Mucosa of descending colon (tissue), 3 donors: ENCODE results near the gene ACSL6. TPM values are rescaled to one million over a fixed set of nuclear protein-coding genes. Genes with fewer than 3 reads are reported as not detected.
A peak's percentile ranks its signal among the peaks of the same experiment; 100 is the strongest.

ENCODE experiments used
- ATAC-seq: fragments of 200-7000 bp; cut with Tn5 transposase; one replicate; pipeline ENCODE4 v1.9.1; 2020; ENCODE audit warnings: mild to moderate bottlenecking, moderate library complexity
- DNase-seq, 3 donors: peaks; one replicate each; pipeline ENCODE4 v3.0.0-alpha.2; 2020
- H3K36me3 ChIP-seq: fragments of 200-600 bp; one replicate; pipeline ENCODE4 v1.8.0; 2021; ENCODE audit warnings: low read depth, mild to moderate bottlenecking
- H3K4me1 ChIP-seq: fragments of 200-600 bp; one replicate; pipeline ENCODE4 v1.8.0; 2021; ENCODE audit warnings: low read depth, mild to moderate bottlenecking
- H3K4me3 ChIP-seq: fragments of 200-600 bp; one replicate; pipeline ENCODE4 v1.8.0; 2021; ENCODE audit warnings: mild to moderate bottlenecking
- H3K9me3 ChIP-seq: fragments of 200-600 bp; one replicate; pipeline ENCODE4 v1.8.0; 2021; ENCODE audit warnings: mild to moderate bottlenecking
- CTCF ChIP-seq: fragments of 200-600 bp; IDR thresholded peaks from one replicate; pipeline ENCODE4 v1.8.0; 2022; ENCODE audit warnings: antibody characterized with exemption, mild to moderate bottlenecking
- intact Hi-C, 2 donors: fragments of 100-400 bp; cut with DNase I in 1 of 2; cut with micrococcal nuclease in 1 of 2; formaldehyde crosslinking; loops; one replicate each; pipeline versions ENCODE4 v1.11.0 to v1.11.1; 2022; cut with DNase I, micrococcal nuclease
- total RNA-seq, 3 donors: library from RNA; stranded (reverse); fragmentation: NEBNext Ultra II Directional in 2 of 3; extraction: Animal tissue kit (Norgen Biotek cat#: 25700) in 2 of 3; gene quantifications; one replicate each; pipeline versions ENCODE4 v1.2.1 to v1.2.4, GENCODE V29; 2021 to 2023
- donor health status: DM: no; HTN: no; CAD: no; lungs with moderate emphysema.
- donor health status: DM: no; HTN: no; CAD: no.
- donor health status: DM: no; HTN: yes; CAD: no.

Gene ACSL6
- total RNA-seq, 3 donors from 2014 or later: 0.38 to 3.8 (median 0.77) TPM

GRCh38 chr5:132037353-132037752 lies 25.9 kb upstream of the ACSL6 start:
- no peak for TF ChIP-seq CTCF
- no peak for ATAC-seq
- H3K4me1 ChIP-seq: no peaks in the 10 kb centered on the region
- peaks cover 3% of the 10 kb centered on the region for H3K9me3 ChIP-seq
- no peak for DNase-seq
- H3K4me3 ChIP-seq: no peak overlapping the region
- intact Hi-C loops: no loop called here
- H3K36me3 ChIP-seq: no peaks in the 10 kb centered on the region

- ATAC-seq (no peak), DNase-seq (no peak)
- Histone ChIP-seq H3K36me3 (no peaks in the 10 kb centered on the region), H3K4me1 (no peaks in the 10 kb centered on the region), H3K9me3 (peaks cover 3% of the 10 kb centered on the region), H3K4me3 (no peak overlapping the region)
- no peak for TF ChIP-seq CTCF
- intact Hi-C loops: no loop called here
Observed at GRCh38 chr5:132033122-132033521, 21.7 kb upstream of the ACSL6 start.

- no peak for DNase-seq
- intact Hi-C loops: no loop called here
- Histone ChIP-seq H3K9me3 (peaks cover 3% of the 10 kb centered on the region), H3K36me3 (no peaks in the 10 kb centered on the region), H3K4me3 (no peak overlapping the region), H3K4me1 (no peaks in the 10 kb centered on the region)
- no peak for ATAC-seq
- no peak for TF ChIP-seq CTCF
Observed at GRCh38 chr5:132032196-132032595, 20.7 kb upstream of the ACSL6 start.

- ATAC-seq (no peak), DNase-seq (no peak)
- Histone ChIP-seq H3K9me3 (peaks cover 3% of the 10 kb centered on the region), H3K4me1 (no peaks in the 10 kb centered on the region), H3K36me3 (no peaks in the 10 kb centered on the region), H3K4me3 (no peak overlapping the region)
- no peak for TF ChIP-seq CTCF
- intact Hi-C loops: no loop called here
Observed at GRCh38 chr5:132030610-132031009, 19.2 kb upstream of the ACSL6 start.

- intact Hi-C loops: no loop called here
- ATAC-seq: peak; percentile 43
- Histone ChIP-seq H3K4me3 (no peak overlapping the region), H3K4me1 (no peaks in the 10 kb centered on the region), H3K9me3 (peaks cover 3% of the 10 kb centered on the region), H3K36me3 (no peaks in the 10 kb centered on the region)
- TF ChIP-seq CTCF: no peak
- DNase-seq: no peak
Observed at GRCh38 chr5:132029609-132030330, 18.3 kb upstream of the ACSL6 start.
